Measurements from ENCODE around the gene CMTM2.

GRCh38 chr16:66587881-66588600 lies 8.8 kb downstream of the CMTM2 start:
- TF ChIP-seq, protein P1, sequence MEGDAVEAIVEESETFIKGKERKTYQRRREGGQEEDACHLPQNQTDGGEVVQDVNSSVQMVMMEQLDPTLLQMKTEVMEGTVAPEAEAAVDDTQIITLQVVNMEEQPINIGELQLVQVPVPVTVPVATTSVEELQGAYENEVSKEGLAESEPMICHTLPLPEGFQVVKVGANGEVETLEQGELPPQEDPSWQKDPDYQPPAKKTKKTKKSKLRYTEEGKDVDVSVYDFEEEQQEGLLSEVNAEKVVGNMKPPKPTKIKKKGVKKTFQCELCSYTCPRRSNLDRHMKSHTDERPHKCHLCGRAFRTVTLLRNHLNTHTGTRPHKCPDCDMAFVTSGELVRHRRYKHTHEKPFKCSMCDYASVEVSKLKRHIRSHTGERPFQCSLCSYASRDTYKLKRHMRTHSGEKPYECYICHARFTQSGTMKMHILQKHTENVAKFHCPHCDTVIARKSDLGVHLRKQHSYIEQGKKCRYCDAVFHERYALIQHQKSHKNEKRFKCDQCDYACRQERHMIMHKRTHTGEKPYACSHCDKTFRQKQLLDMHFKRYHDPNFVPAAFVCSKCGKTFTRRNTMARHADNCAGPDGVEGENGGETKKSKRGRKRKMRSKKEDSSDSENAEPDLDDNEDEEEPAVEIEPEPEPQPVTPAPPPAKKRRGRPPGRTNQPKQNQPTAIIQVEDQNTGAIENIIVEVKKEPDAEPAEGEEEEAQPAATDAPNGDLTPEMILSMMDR (conservative IDR thresholded peaks at IDR 0.05; ENCODE audit: low read length) = no peak
- TF ChIP-seq EZH2phosphoT487 (IDR thresholded peaks at IDR 0.05; ENCODE audit: borderline replicate concordance, low read depth, low read length) = no peak
